ENCODE results near the gene TMC7. TPM values are rescaled to one million over a fixed set of nuclear protein-coding genes. Genes with fewer than 3 reads are reported as not detected.
A peak's percentile ranks its signal among the peaks of the same experiment; 100 is the strongest.

The TMC7 gene
- total RNA-seq, 1 donor from 2014 or later: 6.7 TPM

DNA sequence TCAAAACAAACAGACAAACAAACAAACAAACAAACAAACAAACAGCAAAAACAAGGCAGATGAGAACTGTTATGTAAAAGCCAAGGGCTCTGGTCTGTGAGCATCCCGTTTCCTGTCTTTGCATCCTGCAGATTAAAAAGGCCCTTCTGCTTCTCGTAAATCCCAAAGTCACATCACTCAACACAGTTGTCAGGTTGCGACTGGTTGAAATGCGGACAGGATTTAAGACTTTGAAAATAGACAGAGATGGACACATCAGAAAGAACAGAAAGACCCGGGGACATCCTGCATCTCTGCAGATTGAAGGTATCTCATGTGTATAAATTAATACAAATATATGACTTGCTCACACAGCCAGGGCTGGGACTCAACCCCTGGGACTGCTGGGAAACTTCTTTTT is 18.2 kb upstream of the TMC7 start:
- Histone ChIP-seq H4K20me1 (ENCODE audit: insufficient read depth, low read length) (no peaks in the 10 kb centered on the region), H3K4me3 (ENCODE audit: insufficient read depth, low read depth, low read length) (no peak overlapping the region), H3K27me3 (ENCODE audit: insufficient read depth, low read length) (no peaks in the 10 kb centered on the region), H3K4me2 (ENCODE audit: low read length) (no peak overlapping the region), H3K36me3 (ENCODE audit: insufficient read depth, low read length) (no peaks in the 10 kb centered on the region), H3K9me3 (ENCODE audit: insufficient read depth, low read depth, low read length) (no peaks in the 10 kb centered on the region), H3K79me2 (ENCODE audit: insufficient read depth, low read length) (no peaks in the 10 kb centered on the region), H2AFZ (ENCODE audit: low read depth, low read length) (no peak overlapping the region), H3K4me1 (ENCODE audit: insufficient read depth, low read length) (peaks cover 5% of the 10 kb centered on the region), H3K27ac (ENCODE audit: low read depth, low read length) (no peak overlapping the region), H3K9ac (ENCODE audit: low read length) (no peak overlapping the region)
- H3K36me3 Mint-ChIP-seq (ENCODE audit: low read depth, unreplicated experiment): peaks cover 2% of the 10 kb centered on the region
- H3K27ac Mint-ChIP-seq (ENCODE audit: unreplicated experiment): no peak overlapping the region
- no peaks in the 10 kb centered on the region for H3K9me3 Mint-ChIP-seq (ENCODE audit: unreplicated experiment)
- no peak overlapping the region for H3K4me3 Mint-ChIP-seq (ENCODE audit: unreplicated experiment)
- TF ChIP-seq EZH2 (IDR thresholded peaks at IDR 0.05; ENCODE audit: insufficient read depth, low read length) (no peak), CTCF (IDR thresholded peaks at IDR 0.05; ENCODE audit: insufficient read depth, low read depth, low read length) (no peak)
- peaks cover 3% of the 10 kb centered on the region for H3K27me3 Mint-ChIP-seq (ENCODE audit: low read depth, unreplicated experiment)
- DNase-seq (ENCODE audit: low read depth) (no peak), FAIRE-seq (no peak)
- H3K4me1 Mint-ChIP-seq (ENCODE audit: low read depth, unreplicated experiment): no peaks in the 10 kb centered on the region

DNA sequence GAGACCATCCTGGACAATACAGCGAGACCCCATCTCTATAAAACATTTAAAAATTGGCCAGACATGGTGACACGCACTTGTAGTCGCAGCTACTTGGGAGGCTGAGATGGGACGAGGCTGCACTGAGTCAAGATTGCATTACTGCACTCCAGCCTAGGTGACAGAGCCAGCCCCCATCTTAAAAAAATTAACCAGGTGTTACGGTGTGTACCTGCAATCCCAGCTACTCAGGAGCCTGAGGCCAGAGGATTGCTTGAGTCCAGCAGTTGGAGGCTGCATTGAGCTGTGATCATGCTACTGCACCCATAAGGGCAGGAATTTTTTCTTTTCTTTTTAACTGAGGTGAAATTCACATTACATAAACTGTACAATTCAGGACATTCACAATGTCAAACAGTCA is 16.9 kb upstream of the TMC7 start:
- H3K27ac Mint-ChIP-seq (ENCODE audit: unreplicated experiment): no peak overlapping the region
- Histone ChIP-seq H3K4me3 (ENCODE audit: insufficient read depth, low read depth, low read length) (no peak overlapping the region), H3K4me2 (ENCODE audit: low read length) (no peak overlapping the region), H3K27me3 (ENCODE audit: insufficient read depth, low read length) (no peaks in the 10 kb centered on the region), H2AFZ (ENCODE audit: low read depth, low read length) (no peak overlapping the region), H3K27ac (ENCODE audit: low read depth, low read length) (no peak overlapping the region), H3K36me3 (ENCODE audit: insufficient read depth, low read length) (no peaks in the 10 kb centered on the region), H3K79me2 (ENCODE audit: insufficient read depth, low read length) (no peaks in the 10 kb centered on the region), H4K20me1 (ENCODE audit: insufficient read depth, low read length) (no peaks in the 10 kb centered on the region), H3K9me3 (ENCODE audit: insufficient read depth, low read depth, low read length) (no peaks in the 10 kb centered on the region), H3K4me1 (ENCODE audit: insufficient read depth, low read length) (peaks cover 5% of the 10 kb centered on the region), H3K9ac (ENCODE audit: low read length) (no peak overlapping the region)
- peaks cover 3% of the 10 kb centered on the region for H3K27me3 Mint-ChIP-seq (ENCODE audit: low read depth, unreplicated experiment)
- peaks cover 2% of the 10 kb centered on the region for H3K36me3 Mint-ChIP-seq (ENCODE audit: low read depth, unreplicated experiment)
- no peaks in the 10 kb centered on the region for H3K4me1 Mint-ChIP-seq (ENCODE audit: low read depth, unreplicated experiment)
- TF ChIP-seq CTCF (IDR thresholded peaks at IDR 0.05; ENCODE audit: insufficient read depth, low read depth, low read length) (no peak), EZH2 (IDR thresholded peaks at IDR 0.05; ENCODE audit: insufficient read depth, low read length) (no peak)
- DNase-seq (ENCODE audit: low read depth) (no peak), FAIRE-seq (no peak)
- no peak overlapping the region for H3K4me3 Mint-ChIP-seq (ENCODE audit: unreplicated experiment)
- no peaks in the 10 kb centered on the region for H3K9me3 Mint-ChIP-seq (ENCODE audit: unreplicated experiment)

- no peaks in the 10 kb centered on the region for H3K4me1 Mint-ChIP-seq (ENCODE audit: low read depth, unreplicated experiment)
- Histone ChIP-seq H3K4me3 (ENCODE audit: insufficient read depth, low read depth, low read length) (peak overlapping the region; percentile 32), H3K9me3 (ENCODE audit: insufficient read depth, low read depth, low read length) (no peaks in the 10 kb centered on the region), H2AFZ (ENCODE audit: low read depth, low read length) (peak overlapping the region; percentile 27), H3K9ac (ENCODE audit: low read length) (peak overlapping the region; percentile 17), H3K36me3 (ENCODE audit: insufficient read depth, low read length) (no peaks in the 10 kb centered on the region), H3K27ac (ENCODE audit: low read depth, low read length) (no peak overlapping the region), H3K4me1 (ENCODE audit: insufficient read depth, low read length) (peaks cover 5% of the 10 kb centered on the region), H3K4me2 (ENCODE audit: low read length) (peak overlapping the region; percentile 82), H4K20me1 (ENCODE audit: insufficient read depth, low read length) (no peaks in the 10 kb centered on the region), H3K27me3 (ENCODE audit: insufficient read depth, low read length) (no peaks in the 10 kb centered on the region), H3K79me2 (ENCODE audit: insufficient read depth, low read length) (no peaks in the 10 kb centered on the region)
- H3K36me3 Mint-ChIP-seq (ENCODE audit: low read depth, unreplicated experiment): no peaks in the 10 kb centered on the region
- peaks cover 2% of the 10 kb centered on the region for H3K27me3 Mint-ChIP-seq (ENCODE audit: low read depth, unreplicated experiment)
- DNase-seq (ENCODE audit: low read depth): peak; percentile 22
- peak; percentile 87 for TF ChIP-seq CTCF (IDR thresholded peaks at IDR 0.05; ENCODE audit: insufficient read depth, low read depth, low read length)
- TF ChIP-seq EZH2 (IDR thresholded peaks at IDR 0.05; ENCODE audit: insufficient read depth, low read length): no peak
- no peak for FAIRE-seq
- H3K9me3 Mint-ChIP-seq (ENCODE audit: unreplicated experiment): no peaks in the 10 kb centered on the region
- H3K27ac Mint-ChIP-seq (ENCODE audit: unreplicated experiment): no peak overlapping the region
- peak overlapping the region; percentile 42 for H3K4me3 Mint-ChIP-seq (ENCODE audit: unreplicated experiment)
These were observed 14.5 kb upstream of the TMC7 start for GRCh38 chr16:18969050-18969854.
